NCI-H1694 (cell line): ENCODE measurements around the gene INIP.
A peak's percentile ranks its signal among the peaks of the same experiment; 100 is the strongest.

Experiments
- DNase-seq: peaks from one replicate; lab custom pipeline; 2025; lab: John Stamatoyannopoulos, UW

The INIP gene, protein sequence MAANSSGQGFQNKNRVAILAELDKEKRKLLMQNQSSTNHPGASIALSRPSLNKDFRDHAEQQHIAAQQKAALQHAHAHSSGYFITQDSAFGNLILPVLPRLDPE

GRCh38 chr9:112717661-112718331 lies at the start of gene INIP:
INIP (minus strand) TSS chr9:112718117; CDS start chr9:112716485, 1,632 bp downstream.
- peak; percentile 90 for DNase-seq

GRCh38 chr9:112765281-112765680 lies 47.4 kb upstream of the INIP start:
- no peak for DNase-seq

- no peak for DNase-seq
Measured at GRCh38 chr9:112764837-112765236, 46.9 kb upstream of the INIP start.

GRCh38 chr9:112764344-112764743 lies 46.4 kb upstream of the INIP start:
- no peak for DNase-seq

GRCh38 chr9:112762726-112763518 lies 45.0 kb upstream of the INIP start:
- no peak for DNase-seq

DNA sequence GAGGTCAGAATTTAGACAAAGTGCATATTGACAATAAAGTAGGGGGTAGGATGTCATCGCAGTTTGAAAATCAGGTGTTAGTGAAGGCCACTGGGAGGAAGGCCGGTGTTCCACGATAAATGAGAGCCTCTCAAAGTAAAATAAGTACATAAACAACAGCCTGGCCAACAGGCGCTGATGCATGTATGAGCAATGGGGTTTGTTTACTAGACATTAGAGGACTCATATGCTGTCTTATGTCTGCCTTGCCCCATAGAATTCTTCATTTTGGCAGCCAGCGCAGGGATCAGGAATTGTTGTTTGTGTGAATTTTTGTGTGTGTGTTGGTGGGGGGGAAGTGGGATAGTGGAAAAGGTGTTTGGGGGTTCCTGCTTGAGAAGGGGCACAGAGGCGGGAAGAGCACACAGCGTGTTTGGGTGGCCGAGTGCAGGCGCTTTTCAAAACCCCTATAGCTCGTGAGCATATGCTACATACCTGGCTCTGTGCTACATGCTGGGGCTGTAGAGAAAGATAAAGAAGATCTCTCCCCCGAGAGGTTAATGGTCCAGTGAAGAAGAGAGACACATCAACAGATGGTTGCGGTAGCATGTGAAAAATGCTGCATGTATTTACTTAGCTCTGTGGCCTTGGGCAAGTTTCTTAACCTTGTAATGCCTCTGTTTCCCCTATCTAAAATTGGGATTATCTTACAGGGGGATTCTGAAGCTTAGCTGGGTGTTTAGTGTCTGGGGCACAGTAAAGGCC lies 44.2 kb upstream of the INIP start:
- DNase-seq, result no peak

DNA sequence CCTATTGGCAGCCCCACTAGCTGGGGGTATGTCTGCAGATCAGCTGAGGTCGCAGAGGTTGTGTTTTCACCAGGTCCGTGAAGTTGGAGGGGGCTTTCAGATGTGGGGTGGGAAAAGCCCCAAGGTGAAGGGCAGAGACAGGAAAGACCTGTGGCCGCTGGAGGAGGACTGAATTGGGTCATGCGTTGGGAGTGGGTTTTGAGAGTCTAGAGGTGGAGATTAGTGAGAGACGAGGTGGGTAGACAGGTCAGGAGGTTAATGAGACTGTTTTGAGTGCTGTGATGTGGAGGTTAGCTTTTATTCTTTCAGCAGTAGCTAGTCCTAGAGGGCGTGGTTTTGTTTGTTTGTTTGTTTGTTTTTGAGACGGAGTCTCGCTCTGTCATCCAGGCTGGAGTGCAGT lies 42.9 kb upstream of the INIP start:
- DNase-seq, result no peak

GRCh38 chr9:112757940-112758339 lies 40.0 kb upstream of the INIP start:
- no peak for DNase-seq

GRCh38 chr9:112757282-112757883 lies 39.5 kb upstream of the INIP start:
- no peak for DNase-seq

GRCh38 chr9:112755675-112756074 lies 37.8 kb upstream of the INIP start:
- DNase-seq, result no peak

- no peak for DNase-seq
Measured at GRCh38 chr9:112755016-112755427, 37.1 kb upstream of the INIP start.

- no peak for DNase-seq
Measured at GRCh38 chr9:112754578-112754977, 36.7 kb upstream of the INIP start.

DNA sequence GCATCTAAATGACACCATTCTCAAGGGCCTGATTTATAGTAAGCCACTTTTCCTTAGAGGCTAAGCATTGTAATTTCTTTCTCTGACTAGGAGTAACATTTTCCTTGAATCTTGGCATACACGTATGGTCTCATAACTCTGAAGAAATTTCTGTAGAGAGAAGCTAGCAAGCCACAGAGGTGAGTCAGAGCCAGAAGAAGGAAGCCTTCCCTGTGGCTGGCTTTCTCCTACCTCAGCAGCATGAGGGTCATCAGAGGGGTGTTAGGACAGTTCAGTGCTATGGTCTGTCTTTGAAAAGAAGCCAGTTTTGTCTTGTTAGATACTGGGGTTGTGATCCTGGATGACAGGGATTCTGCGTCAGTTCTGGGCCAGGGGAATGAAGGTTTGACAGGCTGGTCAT lies 35.8 kb upstream of the INIP start:
- no peak for DNase-seq

DNA sequence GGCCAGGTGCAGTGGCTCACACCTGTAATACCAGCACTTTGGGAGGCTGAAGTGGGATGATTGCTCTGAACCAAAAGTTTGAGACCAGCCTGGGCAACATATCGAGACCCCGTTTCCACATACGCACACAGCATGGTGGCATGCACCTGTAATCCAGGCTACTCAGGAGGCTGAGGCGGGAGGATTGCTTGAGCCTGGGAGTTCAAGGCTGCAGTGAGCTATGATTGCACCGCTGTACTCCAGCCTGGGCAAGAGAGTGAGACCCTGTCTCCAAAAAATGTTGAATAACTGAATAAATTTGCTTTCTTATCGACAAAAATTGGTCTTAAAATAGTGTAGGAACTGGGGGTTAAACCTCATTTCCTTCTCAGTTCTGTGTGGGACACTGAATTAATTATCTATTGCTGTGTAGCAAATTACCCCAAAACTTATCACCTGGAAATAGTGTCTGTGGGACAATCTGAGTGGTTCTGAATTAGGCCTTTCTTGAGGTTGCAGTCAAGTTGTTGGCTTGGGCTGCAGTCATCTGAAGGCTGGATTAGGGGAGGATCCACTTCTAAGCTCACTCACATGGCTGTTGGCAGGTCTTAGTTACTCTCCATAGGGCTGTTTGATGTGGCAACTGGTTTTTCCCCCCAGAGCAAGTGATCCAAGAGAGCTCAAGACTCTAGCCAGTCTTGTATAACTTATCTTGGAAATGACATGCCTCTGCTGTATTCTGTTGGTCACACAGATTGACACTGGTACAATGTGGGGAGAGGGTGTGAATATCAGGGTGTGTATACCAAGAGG lies 34.6 kb upstream of the INIP start:
- no peak for DNase-seq

- peak; percentile 37 for DNase-seq
Measured at GRCh38 chr9:112751056-112751795, 33.3 kb upstream of the INIP start.

GRCh38 chr9:112750764-112751055 lies 32.8 kb upstream of the INIP start:
- no peak for DNase-seq

DNA sequence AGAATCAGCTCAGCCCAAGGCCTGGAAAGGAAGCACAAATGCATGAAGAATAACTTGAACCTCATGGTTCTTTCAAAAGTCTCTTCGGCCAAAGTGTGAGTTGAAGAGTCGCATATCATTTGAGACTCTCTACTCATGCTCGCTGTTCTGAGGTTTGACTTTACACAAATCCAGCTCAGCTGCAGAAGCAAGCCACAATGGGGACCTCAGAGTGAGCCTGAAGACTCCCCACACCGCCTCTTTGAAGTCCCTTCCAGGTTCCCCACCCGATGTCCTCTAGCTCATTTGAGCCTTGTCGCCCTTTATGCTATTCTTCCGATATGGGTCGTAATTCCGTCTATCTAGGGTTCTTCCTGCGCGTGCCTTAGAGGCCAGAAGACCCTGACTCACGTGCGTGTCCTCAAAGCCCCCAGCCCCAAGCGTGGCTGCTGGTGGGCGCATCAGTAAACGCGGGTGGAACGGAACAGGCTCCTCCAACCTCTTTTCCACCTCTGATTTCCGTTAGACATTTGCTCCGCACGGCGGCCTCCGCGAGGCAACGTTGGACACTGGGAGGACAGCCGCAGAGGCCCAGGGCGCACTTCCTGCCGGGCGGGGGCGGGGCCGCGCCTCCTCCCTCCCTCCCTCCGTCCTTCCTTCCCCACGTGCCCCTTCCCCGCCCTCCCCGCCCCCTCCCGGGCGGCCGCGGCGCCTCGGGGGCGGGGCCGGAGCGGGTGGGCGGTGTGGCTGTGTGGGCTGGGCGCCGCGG lies 32.3 kb upstream of the INIP start, which contains the start of gene SNX30:
TSS of gene SNX30 (plus strand) at position 745 of the 748 bp plus-strand sequence. CDS start 242 bp downstream, outside the sequence.
- peak; percentile 32 for DNase-seq

- DNase-seq, result no peak
Measured at GRCh38 chr9:112747094-112747493, 29.2 kb upstream of the INIP start.

DNA sequence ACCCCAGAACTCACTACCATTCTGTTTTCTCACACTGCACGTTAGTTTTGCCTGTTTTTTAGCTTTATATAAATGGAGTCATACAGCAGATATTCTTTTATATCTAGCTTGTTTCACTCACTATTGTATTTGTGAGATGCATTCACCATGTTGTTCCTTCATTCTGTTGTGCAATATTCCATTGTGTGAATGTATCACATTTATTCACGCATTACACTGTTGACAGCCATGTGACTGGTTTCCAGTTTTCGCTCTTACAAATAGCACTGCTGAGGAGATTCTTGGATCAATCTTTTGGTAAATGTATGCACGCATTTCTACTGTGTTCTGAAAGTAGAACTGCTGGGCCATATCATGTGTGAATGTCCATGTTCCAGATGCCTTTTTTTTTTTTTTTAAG lies 26.3 kb upstream of the INIP start:
- DNase-seq, result no peak
